GM12865 (cell line): ENCODE data around the gene FER1L5.

Source experiments
- DNase-seq: peaks from one replicate; pipeline ENCODE4 v3.0.0; 2010; ENCODE audit warnings: low read depth
- H3K4me3 ChIP-seq: 2 replicates; pipeline ENCODE4 v1.5.1; 2011; ENCODE audit warnings: mild to moderate bottlenecking, low read depth, low read length, control low read depth
- TF ChIP-seq, protein P1 (sequence below): IDR thresholded peaks from 2 replicates; pipeline ENCODE4 v1.5.1; 2011; ENCODE audit warnings: low read length, control low read depth, low read depth, inconsistent platforms; ENCODE audit not compliant: insufficient read depth; ENCODE audit errors: missing control alignments

FER1L5 gene

DNA sequence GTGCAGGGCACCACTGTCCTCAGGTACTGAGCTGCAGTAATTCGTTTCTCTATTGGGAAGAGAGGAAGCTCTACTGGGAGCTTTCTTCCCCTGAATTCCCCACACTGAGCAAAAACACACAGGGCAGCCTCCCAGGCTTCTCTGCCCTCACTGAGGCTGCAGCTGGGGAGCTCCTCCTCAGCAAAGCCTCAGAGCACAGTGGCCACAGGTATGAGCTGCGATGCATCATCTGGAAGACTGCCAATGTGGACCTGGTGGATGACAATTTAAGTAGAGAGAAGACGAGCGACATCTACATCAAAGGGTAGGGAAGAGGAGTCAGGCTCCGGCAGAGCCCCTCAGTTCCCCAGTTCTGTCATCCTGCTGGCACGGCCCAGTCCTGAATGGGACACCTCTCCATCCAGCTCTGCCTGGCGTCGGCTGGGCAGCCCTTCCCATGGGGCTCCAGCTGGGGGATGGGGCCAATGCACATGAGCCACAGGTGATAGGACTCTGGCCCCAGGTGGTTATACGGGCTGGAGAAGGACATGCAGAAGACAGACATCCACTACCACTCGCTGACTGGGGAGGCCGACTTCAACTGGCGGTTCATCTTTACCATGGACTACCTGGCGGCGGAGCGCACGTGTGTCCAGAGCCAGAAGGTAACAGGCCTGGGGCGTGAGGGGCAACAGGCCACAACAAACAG is 59.7 kb downstream of the FER1L5 start:
- TF ChIP-seq, protein P1, sequence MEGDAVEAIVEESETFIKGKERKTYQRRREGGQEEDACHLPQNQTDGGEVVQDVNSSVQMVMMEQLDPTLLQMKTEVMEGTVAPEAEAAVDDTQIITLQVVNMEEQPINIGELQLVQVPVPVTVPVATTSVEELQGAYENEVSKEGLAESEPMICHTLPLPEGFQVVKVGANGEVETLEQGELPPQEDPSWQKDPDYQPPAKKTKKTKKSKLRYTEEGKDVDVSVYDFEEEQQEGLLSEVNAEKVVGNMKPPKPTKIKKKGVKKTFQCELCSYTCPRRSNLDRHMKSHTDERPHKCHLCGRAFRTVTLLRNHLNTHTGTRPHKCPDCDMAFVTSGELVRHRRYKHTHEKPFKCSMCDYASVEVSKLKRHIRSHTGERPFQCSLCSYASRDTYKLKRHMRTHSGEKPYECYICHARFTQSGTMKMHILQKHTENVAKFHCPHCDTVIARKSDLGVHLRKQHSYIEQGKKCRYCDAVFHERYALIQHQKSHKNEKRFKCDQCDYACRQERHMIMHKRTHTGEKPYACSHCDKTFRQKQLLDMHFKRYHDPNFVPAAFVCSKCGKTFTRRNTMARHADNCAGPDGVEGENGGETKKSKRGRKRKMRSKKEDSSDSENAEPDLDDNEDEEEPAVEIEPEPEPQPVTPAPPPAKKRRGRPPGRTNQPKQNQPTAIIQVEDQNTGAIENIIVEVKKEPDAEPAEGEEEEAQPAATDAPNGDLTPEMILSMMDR = no peak

DNA sequence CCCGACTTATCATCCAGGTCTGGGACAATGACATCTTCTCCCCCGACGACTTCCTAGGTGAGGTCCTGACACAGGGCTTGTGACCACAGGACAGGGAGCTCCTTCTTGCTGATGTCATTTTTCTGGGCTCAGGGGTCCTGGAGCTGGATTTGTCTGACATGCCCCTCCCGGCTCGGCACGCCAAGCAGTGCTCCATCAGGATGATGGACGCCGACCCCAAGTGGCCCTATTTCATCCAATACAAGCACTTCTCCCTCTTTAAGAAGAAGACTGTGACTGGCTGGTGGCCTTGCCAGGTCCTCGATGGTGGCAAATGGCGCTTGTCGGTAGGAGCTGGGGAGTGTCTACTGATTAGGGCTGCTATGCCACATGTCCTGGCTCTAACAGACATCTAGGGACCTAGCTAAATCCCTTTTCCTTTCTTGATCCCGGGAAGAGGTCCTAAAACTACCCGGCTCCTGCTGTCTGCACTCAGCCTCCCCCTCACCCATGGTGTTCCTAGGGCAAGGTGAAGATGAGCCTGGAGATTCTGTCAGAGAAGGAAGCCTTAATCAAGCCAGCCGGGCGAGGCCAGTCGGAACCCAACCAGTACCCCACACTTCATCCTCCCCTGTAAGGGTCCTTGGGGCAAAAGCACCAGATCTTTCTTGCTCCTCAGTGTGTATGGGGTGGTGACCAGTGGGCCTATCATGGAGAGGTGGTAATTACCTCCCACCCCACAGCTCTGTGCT is 60.6 kb downstream of the FER1L5 start:
- no peak for DNase-seq
- TF ChIP-seq, protein P1 = no peak
- H3K4me3 ChIP-seq = no peak overlapping the region

More for the DNA sequence above, 59.7 kb downstream of the FER1L5 start:
- no peak for DNase-seq
- H3K4me3 ChIP-seq = no peak overlapping the region

DNA sequence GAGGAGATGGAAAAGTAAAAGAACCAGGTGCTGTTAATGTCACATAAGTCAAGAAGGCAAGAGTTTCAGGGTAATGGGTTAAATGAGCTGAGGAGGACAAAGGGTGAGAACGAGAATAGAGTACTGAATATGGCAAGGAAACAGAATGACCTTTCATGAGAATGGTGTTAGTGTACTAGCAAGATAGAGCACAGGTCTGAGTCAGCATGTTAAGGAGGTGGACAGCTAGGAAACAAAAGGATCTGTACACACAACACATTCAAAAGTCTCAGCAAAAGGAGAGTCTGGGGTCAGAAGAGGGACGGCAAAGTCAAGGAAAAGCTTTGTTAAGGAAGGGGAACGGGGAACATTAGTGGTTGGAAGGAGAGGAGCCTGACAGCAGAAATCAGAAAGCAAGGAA is 68.4 kb downstream of the FER1L5 start:
- TF ChIP-seq, protein P1 = no peak
- DNase-seq = no peak
- H3K4me3 ChIP-seq = no peak overlapping the region

DNA sequence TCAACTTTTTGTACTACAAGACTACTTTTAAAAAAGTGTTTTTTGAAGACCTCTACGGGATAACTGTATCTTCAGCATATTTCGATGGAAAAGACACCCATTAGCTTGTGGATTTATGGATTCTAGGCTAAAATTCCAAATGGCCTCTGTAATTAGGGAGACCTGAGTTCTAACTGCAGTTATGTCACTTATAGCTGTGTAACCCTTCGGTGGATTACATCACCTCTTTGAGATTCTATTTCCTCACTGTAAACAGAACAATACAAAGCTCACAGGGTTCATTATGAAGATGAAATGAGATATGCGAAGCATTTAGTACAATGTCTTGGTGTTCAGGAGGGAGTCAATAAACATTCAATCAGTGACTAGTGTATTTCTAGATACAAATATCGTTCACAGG is 73.1 kb downstream of the FER1L5 start:
- TF ChIP-seq, protein P1 = no peak
- DNase-seq = no peak
- no peak overlapping the region for H3K4me3 ChIP-seq

DNA sequence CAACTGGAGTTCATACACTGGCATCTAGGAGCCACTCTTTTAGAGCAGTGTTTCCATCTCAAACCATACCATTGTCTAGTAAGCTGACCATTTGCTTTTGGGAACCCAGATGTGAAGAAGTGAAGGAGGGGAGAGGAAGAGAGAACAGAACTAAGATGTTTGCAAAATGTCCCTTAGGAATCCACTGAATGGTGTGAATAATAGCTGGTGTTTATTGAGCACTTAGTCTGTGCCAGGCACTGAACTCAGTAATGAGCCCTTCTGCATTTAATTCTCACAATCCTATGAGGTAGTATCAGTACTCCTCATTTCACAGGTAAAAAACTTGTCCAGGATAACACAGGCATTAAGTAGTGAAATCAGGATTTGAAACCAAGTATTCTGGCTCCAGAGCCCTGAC is 73.8 kb downstream of the FER1L5 start:
- no peak for DNase-seq
- H3K4me3 ChIP-seq = no peak overlapping the region
- TF ChIP-seq, protein P1 = no peak

DNA sequence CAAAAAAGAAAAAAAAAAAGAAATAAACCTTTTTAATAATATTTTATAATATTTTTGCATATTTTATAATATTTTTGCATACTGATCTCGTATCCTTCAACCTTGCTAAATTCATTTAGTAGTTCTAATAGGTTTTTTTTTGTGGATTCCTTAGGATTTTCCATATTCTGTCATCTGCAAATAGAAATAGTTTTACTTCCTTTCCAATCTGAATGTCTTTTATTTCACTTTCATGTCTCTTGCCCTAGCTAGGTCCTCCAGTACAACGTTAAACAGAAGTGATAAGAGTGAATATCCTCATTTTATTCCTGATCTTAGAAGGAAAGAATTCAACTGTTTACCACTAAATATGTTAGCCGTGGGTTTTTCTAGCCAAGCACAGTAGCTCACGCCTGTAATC is 83.6 kb downstream of the FER1L5 start:
- DNase-seq = no peak
- TF ChIP-seq, protein P1 = no peak
- H3K4me3 ChIP-seq = no peak overlapping the region
